Hepatic stellate cell (primary cell): Measurements from ENCODE around the gene COBL.

Source experiments
- DNase-seq: peaks from one replicate; pipeline ENCODE4 v3.0.0; 2011; ENCODE audit warnings: low spot score

Gene COBL

GRCh38 chr7:51303142-51303525 lies 13.5 kb downstream of the COBL start:
- DNase-seq, result no peak

- DNase-seq, result no peak
Observed at GRCh38 chr7:51301806-51302205, 14.8 kb downstream of the COBL start.

GRCh38 chr7:51300762-51301674 lies 15.6 kb downstream of the COBL start:
- DNase-seq, result no peak

- no peak for DNase-seq
Observed at GRCh38 chr7:51299391-51300133, 17.0 kb downstream of the COBL start.

- DNase-seq, result no peak
Observed at GRCh38 chr7:51298912-51299311, 17.7 kb downstream of the COBL start.

GRCh38 chr7:51297986-51298385 lies 18.6 kb downstream of the COBL start:
- no peak for DNase-seq

- DNase-seq, result no peak
Observed at GRCh38 chr7:51295440-51296245, 21.0 kb downstream of the COBL start.

GRCh38 chr7:51292596-51292995 lies 24.0 kb downstream of the COBL start:
- no peak for DNase-seq

- no peak for DNase-seq
Observed at GRCh38 chr7:51290702-51291540, 25.7 kb downstream of the COBL start.

- DNase-seq, result no peak
Observed at GRCh38 chr7:51290304-51290637, 26.3 kb downstream of the COBL start.

- no peak for DNase-seq
Observed at GRCh38 chr7:51289623-51290303, 26.8 kb downstream of the COBL start.

GRCh38 chr7:51288896-51289622 lies 27.6 kb downstream of the COBL start:
- no peak for DNase-seq

- DNase-seq, result no peak
Observed at GRCh38 chr7:51286401-51286800, 30.2 kb downstream of the COBL start.

- no peak for DNase-seq
Observed at GRCh38 chr7:51280156-51280555, 36.5 kb downstream of the COBL start.

GRCh38 chr7:51279391-51280023 lies 37.1 kb downstream of the COBL start:
- no peak for DNase-seq

GRCh38 chr7:51278797-51279196 lies 37.8 kb downstream of the COBL start:
- DNase-seq, result no peak

GRCh38 chr7:51276967-51277366 lies 39.6 kb downstream of the COBL start:
- no peak for DNase-seq

GRCh38 chr7:51276091-51276605 lies 40.5 kb downstream of the COBL start:
- DNase-seq, result no peak

- no peak for DNase-seq
Observed at GRCh38 chr7:51275532-51275931, 41.1 kb downstream of the COBL start.

GRCh38 chr7:51274955-51275354 lies 41.7 kb downstream of the COBL start:
- no peak for DNase-seq
